ENCODE results near the gene BTBD9. TPM values are rescaled to one million over a fixed set of nuclear protein-coding genes. Genes with fewer than 3 reads are reported as not detected.

Gene BTBD9
- total RNA-seq, 1 donor, result 21.4 TPM

DNA sequence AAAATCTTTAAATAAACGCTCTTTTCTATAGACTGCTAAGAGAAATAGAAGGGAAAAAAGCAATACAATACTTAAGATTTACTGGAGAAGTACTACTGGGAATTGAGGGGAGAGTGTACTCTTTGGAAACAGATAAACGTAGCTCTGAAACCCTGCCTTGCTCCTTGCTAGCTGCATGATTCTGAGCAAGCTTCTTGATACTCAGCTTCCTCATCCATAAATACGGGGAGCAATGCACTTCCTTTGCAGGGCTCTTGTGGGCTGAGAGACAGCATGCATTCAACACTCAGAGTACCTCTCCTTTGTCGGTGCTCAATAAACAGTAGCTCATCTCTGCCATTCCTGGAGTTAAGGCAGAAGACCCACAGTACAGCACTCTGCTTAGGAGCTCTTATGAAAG is 159.7 kb downstream of the BTBD9 start:
- H3K4me3 ChIP-seq (ENCODE audit: low read depth, low read length), result no peak overlapping the region
- no peak for DNase-seq (ENCODE audit: low read depth)
- TF ChIP-seq, protein P1, sequence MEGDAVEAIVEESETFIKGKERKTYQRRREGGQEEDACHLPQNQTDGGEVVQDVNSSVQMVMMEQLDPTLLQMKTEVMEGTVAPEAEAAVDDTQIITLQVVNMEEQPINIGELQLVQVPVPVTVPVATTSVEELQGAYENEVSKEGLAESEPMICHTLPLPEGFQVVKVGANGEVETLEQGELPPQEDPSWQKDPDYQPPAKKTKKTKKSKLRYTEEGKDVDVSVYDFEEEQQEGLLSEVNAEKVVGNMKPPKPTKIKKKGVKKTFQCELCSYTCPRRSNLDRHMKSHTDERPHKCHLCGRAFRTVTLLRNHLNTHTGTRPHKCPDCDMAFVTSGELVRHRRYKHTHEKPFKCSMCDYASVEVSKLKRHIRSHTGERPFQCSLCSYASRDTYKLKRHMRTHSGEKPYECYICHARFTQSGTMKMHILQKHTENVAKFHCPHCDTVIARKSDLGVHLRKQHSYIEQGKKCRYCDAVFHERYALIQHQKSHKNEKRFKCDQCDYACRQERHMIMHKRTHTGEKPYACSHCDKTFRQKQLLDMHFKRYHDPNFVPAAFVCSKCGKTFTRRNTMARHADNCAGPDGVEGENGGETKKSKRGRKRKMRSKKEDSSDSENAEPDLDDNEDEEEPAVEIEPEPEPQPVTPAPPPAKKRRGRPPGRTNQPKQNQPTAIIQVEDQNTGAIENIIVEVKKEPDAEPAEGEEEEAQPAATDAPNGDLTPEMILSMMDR (IDR thresholded peaks at IDR 0.05; ENCODE audit: insufficient read depth, low read length), result no peak

DNA sequence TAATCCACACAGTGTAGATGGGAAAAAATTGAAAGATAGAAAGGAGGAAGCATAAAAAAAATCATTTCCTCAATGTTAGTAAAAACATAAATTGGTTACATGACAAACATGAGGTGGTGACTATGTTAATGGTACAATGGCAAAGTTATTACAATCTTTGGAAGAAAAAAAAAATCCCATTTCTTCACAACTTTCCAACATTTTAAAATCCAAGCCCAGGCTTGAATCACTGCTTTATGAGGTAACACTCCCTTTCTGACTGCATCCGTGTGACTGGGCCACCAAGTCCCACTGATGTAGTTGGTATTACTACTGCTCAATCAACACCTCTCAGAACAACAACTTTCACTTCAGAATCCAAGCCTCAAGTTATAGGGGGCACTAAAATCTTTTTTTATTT is 160.4 kb downstream of the BTBD9 start:
- no peak for DNase-seq (ENCODE audit: low read depth)
- no peak overlapping the region for H3K4me3 ChIP-seq (ENCODE audit: low read depth, low read length)
- TF ChIP-seq, protein P1 (IDR thresholded peaks at IDR 0.05; ENCODE audit: insufficient read depth, low read length), result no peak

DNA sequence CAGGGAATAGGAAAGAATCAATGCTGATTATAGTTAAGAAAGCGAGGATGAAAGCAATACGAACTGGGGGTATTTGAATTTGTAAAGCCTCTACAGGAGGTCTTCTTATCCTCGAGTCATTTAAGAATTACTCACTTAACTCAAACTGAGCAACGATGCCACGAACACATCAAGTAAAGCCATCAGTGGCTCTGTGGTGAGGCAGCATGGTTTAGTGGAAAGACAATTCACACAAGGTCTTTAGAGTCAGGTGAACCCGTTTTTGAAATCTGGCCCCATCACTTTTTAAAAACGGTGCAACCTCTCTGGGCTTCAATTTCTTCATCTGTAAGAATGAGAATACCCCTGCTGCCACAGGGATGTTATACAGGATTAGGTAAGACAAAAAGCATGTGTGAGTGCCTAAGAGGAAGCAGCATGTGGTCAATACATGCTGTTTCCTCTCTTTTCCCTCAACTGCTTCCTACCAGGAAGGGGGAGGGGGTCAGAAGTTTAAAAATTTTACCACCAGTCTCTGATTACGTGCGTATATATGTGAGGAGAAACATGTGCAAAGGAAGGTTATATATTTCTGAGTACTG is 162.0 kb downstream of the BTBD9 start:
- DNase-seq (ENCODE audit: low read depth), result no peak
- TF ChIP-seq, protein P1 (IDR thresholded peaks at IDR 0.05; ENCODE audit: insufficient read depth, low read length), result no peak
- H3K4me3 ChIP-seq (ENCODE audit: low read depth, low read length), result no peak overlapping the region

DNA sequence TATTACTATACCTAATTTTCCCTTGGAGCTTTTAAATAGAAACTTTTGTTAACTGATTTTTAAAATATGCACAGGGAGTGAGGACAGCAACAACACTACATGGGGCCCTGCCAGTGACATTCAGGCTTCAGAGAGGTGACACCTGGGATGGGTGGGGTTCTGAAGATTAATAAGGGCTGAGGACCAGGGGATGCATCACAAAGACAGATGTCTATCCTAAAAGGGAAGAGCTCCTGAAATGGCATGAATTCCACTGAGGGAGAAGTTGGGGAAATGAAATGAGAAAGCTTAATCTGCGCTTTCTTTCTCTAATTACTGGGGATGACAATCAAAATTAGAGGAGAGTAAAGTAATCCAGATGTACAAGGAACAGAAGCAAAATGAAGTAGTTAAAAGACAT is 162.8 kb downstream of the BTBD9 start:
- TF ChIP-seq, protein P1 (IDR thresholded peaks at IDR 0.05; ENCODE audit: insufficient read depth, low read length), result no peak
- DNase-seq (ENCODE audit: low read depth), result no peak

DNA sequence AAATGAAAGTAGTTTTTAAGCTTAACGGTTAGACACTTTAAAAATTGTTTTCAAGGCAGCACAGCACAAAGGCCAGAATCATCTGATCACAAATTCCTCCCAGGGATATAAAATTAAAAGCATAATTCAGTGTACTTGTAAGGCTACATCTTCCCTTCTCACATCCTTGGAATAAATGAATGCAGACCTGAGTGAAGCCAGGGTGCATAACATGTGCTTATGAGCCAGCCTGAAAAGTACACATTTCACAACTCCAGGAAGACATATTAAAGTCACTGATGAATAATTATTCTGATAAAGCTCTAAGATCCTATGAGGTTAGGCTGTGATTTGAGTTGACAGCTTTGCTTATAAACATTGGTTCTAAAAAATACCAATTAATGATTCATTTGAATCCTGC is 163.6 kb downstream of the BTBD9 start:
- TF ChIP-seq, protein P1 (IDR thresholded peaks at IDR 0.05; ENCODE audit: insufficient read depth, low read length), result no peak
- DNase-seq (ENCODE audit: low read depth), result no peak
- no peak overlapping the region for H3K4me3 ChIP-seq (ENCODE audit: low read depth, low read length)

More for the DNA sequence above, 162.8 kb downstream of the BTBD9 start:
- H3K4me3 ChIP-seq (ENCODE audit: low read depth, low read length), result no peak overlapping the region

DNA sequence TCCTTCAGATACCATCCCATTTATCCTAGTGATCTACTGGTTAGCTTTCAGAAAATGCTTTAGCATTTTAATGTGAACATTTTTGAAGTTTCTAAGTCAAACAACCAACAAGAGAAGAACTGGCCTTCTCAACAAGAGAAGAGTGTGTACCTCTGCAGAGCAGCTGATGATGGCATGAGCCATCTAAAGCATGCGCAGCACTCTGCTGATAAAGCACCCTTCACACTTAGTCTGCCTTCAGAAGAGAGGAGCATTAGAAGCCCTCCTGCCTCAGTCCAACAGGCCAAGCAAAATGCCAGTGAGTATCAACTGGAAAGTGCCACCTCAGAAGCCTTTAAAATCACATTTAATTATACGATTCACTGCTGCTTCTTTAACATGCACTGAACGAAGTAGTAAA is 169.2 kb downstream of the BTBD9 start:
- TF ChIP-seq, protein P1 (IDR thresholded peaks at IDR 0.05; ENCODE audit: insufficient read depth, low read length), result no peak
- DNase-seq (ENCODE audit: low read depth), result no peak
- no peak overlapping the region for H3K4me3 ChIP-seq (ENCODE audit: low read depth, low read length)

DNA sequence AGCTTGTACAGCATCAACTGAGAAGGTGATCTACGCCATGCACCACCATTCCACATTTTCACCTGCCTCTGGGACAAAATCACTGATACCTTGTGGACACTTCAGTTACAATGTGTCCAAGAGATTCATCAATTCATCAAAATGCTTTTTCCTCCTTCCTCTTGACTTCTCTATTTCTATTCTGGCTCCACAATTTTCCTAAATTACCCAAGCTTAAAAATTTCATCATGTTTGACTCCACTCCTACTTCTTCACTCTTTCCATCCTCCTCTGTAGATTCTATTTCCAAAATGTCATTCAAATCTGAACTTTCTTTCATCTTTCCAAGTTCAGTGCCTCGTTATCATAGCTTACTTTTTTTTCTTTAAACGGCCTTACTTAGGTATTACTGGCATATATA is 172.2 kb downstream of the BTBD9 start:
- DNase-seq (ENCODE audit: low read depth), result no peak
- no peak overlapping the region for H3K4me3 ChIP-seq (ENCODE audit: low read depth, low read length)

More for the DNA sequence above, 172.2 kb downstream of the BTBD9 start:
- TF ChIP-seq, protein P1 (IDR thresholded peaks at IDR 0.05; ENCODE audit: insufficient read depth, low read length), result no peak
